ENCODE data around the gene ITPKC. TPM values are rescaled to one million over a fixed set of nuclear protein-coding genes. Genes with fewer than 3 reads are reported as not detected.

The ITPKC gene
- total and polyA plus RNA-seq, 12 donors = 6.2 to 17.3 (median 9.4) TPM

DNA sequence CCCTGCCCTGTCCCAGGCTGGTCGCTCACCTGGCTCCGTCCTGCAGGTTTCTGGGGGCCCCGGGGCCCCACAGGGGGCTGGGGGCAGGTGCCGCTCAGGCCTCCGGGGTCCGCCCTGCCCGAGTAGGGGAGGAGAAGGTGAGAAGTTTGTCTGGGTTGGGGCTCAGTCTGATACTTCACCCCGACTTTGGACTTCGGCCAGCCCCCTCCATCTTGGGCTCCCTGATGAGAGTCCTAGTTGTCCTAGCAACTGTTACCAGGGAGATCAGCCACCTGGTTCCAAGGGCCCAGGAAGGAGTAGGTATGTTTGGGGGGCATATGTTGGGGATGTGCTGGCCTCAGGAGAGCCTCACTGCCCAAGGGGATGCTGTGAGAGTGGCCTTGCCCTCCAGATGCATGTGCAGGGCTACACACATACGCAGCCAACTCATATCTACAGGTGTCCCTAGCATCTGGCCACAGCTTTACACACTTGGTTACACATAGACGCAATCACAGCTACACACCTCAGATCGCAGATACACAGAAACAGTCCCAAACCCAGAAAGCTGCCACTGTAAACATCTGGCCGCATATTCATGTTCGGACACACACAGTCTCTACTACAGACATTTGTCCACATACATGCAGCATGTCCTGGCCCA, 29.9 kb upstream of the ITPKC start:
- TF ChIP-seq, protein P1, sequence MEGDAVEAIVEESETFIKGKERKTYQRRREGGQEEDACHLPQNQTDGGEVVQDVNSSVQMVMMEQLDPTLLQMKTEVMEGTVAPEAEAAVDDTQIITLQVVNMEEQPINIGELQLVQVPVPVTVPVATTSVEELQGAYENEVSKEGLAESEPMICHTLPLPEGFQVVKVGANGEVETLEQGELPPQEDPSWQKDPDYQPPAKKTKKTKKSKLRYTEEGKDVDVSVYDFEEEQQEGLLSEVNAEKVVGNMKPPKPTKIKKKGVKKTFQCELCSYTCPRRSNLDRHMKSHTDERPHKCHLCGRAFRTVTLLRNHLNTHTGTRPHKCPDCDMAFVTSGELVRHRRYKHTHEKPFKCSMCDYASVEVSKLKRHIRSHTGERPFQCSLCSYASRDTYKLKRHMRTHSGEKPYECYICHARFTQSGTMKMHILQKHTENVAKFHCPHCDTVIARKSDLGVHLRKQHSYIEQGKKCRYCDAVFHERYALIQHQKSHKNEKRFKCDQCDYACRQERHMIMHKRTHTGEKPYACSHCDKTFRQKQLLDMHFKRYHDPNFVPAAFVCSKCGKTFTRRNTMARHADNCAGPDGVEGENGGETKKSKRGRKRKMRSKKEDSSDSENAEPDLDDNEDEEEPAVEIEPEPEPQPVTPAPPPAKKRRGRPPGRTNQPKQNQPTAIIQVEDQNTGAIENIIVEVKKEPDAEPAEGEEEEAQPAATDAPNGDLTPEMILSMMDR (IDR thresholded peaks at IDR 0.05) = no peak
- 89% methylated on average over 14 of the region's 14 CpGs for WGBS, 2 donors
- H3K4me1 ChIP-seq = peaks cover 0 to 49% (median 31%) of the 10 kb centered on the region in 9 donors
- intact Hi-C loops (cut with DNase I) = no loop called here
- no peaks in the 10 kb centered on the region for H3K27me3 ChIP-seq
- H3K36me3 ChIP-seq = peaks cover 0 to 51% (median 13%) of the 10 kb centered on the region in 9 donors
- DNase-seq (no peak), ATAC-seq (no peak)
- peak overlapping the region in 7 of 10 donors; percentile 29 to 83 (median 53) for H3K27ac ChIP-seq
- H3K9me3 ChIP-seq = no peaks in the 10 kb centered on the region
- peak overlapping the region in 1 of 10 donors; percentile 68 for H3K4me3 ChIP-seq

- intact Hi-C loops (cut with DNase I) = loop anchor here in 1 of 10 donors (1.0 kb wide), 1 partner anchor 13 kb away; no protein-coding TSS in a partner anchor
- H3K27me3 ChIP-seq = no peaks in the 10 kb centered on the region
- peak overlapping the region in 3 of 10 donors; percentile 1 to 78 (median 68) for H3K4me3 ChIP-seq
- no peaks in the 10 kb centered on the region for H3K9me3 ChIP-seq
- peak; percentile 9 to 74 (median 46) for ATAC-seq
- TF ChIP-seq, protein P1 (IDR thresholded peaks at IDR 0.05) = no peak
- peak; percentile 81 to 82 for DNase-seq
- peak overlapping the region in 8 of 10 donors; percentile 4 to 83 (median 64) for H3K27ac ChIP-seq
- peaks cover 0 to 46% (median 11%) of the 10 kb centered on the region in 9 donors for H3K36me3 ChIP-seq
- peaks cover 0 to 49% (median 31%) of the 10 kb centered on the region in 9 donors for H3K4me1 ChIP-seq
- WGBS, 2 donors = 51 to 64% methylated on average over 12 of the region's 12 CpGs
These were observed 29.3 kb upstream of the ITPKC start for GRCh38 chr19:40687525-40688016.

DNA sequence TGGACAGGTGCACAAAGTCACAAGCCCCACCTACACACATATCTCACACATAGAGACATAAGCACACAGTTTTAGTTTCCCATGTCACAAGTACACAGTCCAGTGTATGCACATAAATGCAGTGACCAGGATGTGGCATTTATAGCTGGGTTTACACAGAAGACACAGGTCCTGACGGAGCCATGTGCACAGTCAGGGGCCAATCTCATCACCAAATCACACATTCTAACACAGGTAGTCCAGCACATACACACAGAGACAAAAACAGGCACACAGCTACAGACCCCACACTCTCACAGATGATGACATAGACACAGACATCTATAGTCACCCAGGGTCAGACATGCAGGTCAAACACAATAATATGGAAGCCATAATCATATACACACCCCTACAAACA, 28.6 kb upstream of the ITPKC start:
- Histone ChIP-seq H3K27ac (peak overlapping the region in 6 of 10 donors; percentile 4 to 91 (median 64)), H3K9me3 (no peaks in the 10 kb centered on the region), H3K36me3 (peaks cover 0 to 43% (median 11%) of the 10 kb centered on the region in 9 donors), H3K4me1 (peaks cover 0 to 45% (median 31%) of the 10 kb centered on the region in 9 donors), H3K4me3 (peak overlapping the region in 8 of 10 donors; percentile 51 to 82 (median 70)), H3K27me3 (no peaks in the 10 kb centered on the region)
- intact Hi-C loops (cut with DNase I) = loop anchor here in 1 of 10 donors (1.0 kb wide), 1 partner anchor 14 kb away; no protein-coding TSS in a partner anchor
- DNase-seq (no peak), ATAC-seq (no peak)
- WGBS, 2 donors = 78 to 89% methylated on average over 1 of the region's 1 CpG
- TF ChIP-seq, protein P1 (IDR thresholded peaks at IDR 0.05) = no peak

- no peak for DNase-seq
- Histone ChIP-seq H3K4me1 (peaks cover 0 to 45% (median 31%) of the 10 kb centered on the region in 9 donors), H3K4me3 (peak overlapping the region in 9 of 10 donors; percentile 51 to 82 (median 71)), H3K27me3 (no peaks in the 10 kb centered on the region), H3K36me3 (peaks cover 0 to 45% (median 11%) of the 10 kb centered on the region in 9 donors), H3K27ac (peak overlapping the region; percentile 61 to 91 (median 87)), H3K9me3 (no peaks in the 10 kb centered on the region)
- TF ChIP-seq, protein P1 (IDR thresholded peaks at IDR 0.05) = no peak
- intact Hi-C loops (cut with DNase I) = loop anchor here in 1 of 10 donors (1.0 kb wide), 1 partner anchor 15 kb away; no protein-coding TSS in a partner anchor
- 58 to 76% methylated on average over 4 of the region's 4 CpGs for WGBS, 2 donors
- ATAC-seq = no peak
These were observed 27.9 kb upstream of the ITPKC start for GRCh38 chr19:40688987-40689338.
